ENCODE data around the gene PALS1.

GRCh38 chr14:67199016-67199415, 42.2 kb upstream of the PALS1 start:
- TF ChIP-seq CTCF (IDR thresholded peaks at IDR 0.05) (no peak), POLR2AphosphoS5 (IDR thresholded peaks at IDR 0.05) (no peak), POLR2A (IDR thresholded peaks at IDR 0.05) (no peak)

Measured in gastroesophageal sphincter (tissue), 3 donors.